Right lobe of liver (tissue), 4 donors: ENCODE results near the gene ERN1.

Source experiments
- POLR2A ChIP-seq: fragments of 450-650 bp; IDR thresholded peaks from one replicate; pipeline ENCODE4 v1.6.1; 2017; ENCODE audit warnings: antibody characterized with exemption, mild to moderate bottlenecking
- TF ChIP-seq, protein P1 (sequence below), 4 donors: fragments of 200-600 bp in 3 of 4; fragments of 450-650 bp in 1 of 4; IDR thresholded peaks; one replicate each; pipeline versions ENCODE4 v1.5.1 to v1.8.0; 2016 to 2022; ENCODE audit warnings: antibody characterized with exemption in 4 of 4, mild to moderate bottlenecking in 2 of 4
- donor health status: DM: no; HTN: no; CAD: no.
- donor health status: DM: no; HTN: no; CAD: no.
- donor health status: DM: no; HTN: yes; CAD: no.

GRCh38 chr17:64178011-64178825, 48.3 kb upstream of the ERN1 start:
- TF ChIP-seq, protein P1, sequence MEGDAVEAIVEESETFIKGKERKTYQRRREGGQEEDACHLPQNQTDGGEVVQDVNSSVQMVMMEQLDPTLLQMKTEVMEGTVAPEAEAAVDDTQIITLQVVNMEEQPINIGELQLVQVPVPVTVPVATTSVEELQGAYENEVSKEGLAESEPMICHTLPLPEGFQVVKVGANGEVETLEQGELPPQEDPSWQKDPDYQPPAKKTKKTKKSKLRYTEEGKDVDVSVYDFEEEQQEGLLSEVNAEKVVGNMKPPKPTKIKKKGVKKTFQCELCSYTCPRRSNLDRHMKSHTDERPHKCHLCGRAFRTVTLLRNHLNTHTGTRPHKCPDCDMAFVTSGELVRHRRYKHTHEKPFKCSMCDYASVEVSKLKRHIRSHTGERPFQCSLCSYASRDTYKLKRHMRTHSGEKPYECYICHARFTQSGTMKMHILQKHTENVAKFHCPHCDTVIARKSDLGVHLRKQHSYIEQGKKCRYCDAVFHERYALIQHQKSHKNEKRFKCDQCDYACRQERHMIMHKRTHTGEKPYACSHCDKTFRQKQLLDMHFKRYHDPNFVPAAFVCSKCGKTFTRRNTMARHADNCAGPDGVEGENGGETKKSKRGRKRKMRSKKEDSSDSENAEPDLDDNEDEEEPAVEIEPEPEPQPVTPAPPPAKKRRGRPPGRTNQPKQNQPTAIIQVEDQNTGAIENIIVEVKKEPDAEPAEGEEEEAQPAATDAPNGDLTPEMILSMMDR (IDR thresholded peaks at IDR 0.05), result no peak
- TF ChIP-seq POLR2A, result peak; percentile 21
